Osteoblast (primary cell): ENCODE measurements around the gene SLC9A1. TPM values are rescaled to one million over a fixed set of nuclear protein-coding genes. Genes with fewer than 3 reads are reported as not detected.

Experiments used
- DNase-seq: peaks from one replicate; pipeline ENCODE4 v3.0.0; 2011; ENCODE audit warnings: low spot score, mixed read lengths; ENCODE audit not compliant: insufficient read length; ENCODE audit errors: missing footprints
- H2AFZ ChIP-seq: 2 replicates; pipeline ENCODE4 v1.6.0; 2011; ENCODE audit warnings: mild to moderate bottlenecking, low read length
- H3K27ac ChIP-seq: 2 replicates; pipeline ENCODE4 v1.5.1; 2011; ENCODE audit warnings: mild to moderate bottlenecking, low read depth, low read length, moderate library complexity
- H3K27me3 ChIP-seq: 2 replicates; pipeline ENCODE4 v1.6.0; 2012; ENCODE audit warnings: mild to moderate bottlenecking, control low read depth, inconsistent platforms, low read length, moderate library complexity; ENCODE audit not compliant: insufficient read depth
- H3K36me3 ChIP-seq: 2 replicates; pipeline ENCODE4 v1.5.1; 2011; ENCODE audit warnings: mild to moderate bottlenecking, low read length, control low read depth, moderate library complexity; ENCODE audit not compliant: insufficient read depth
- H3K4me1 ChIP-seq: 2 replicates; pipeline ENCODE4 v1.5.1; 2011; ENCODE audit warnings: mild to moderate bottlenecking, low read length, control low read depth, moderate library complexity; ENCODE audit not compliant: insufficient read depth
- H3K4me2 ChIP-seq: 2 replicates; pipeline ENCODE4 v1.6.0; 2011; ENCODE audit warnings: mild to moderate bottlenecking, low read length; ENCODE audit not compliant: insufficient read depth
- H3K4me3 ChIP-seq: fragments of 200-600 bp; sonication (generic); 3 replicates; pipeline ENCODE4 v1.5.1; 2012; ENCODE audit warnings: mild to moderate bottlenecking, low read length, inconsistent platforms; ENCODE audit not compliant: insufficient read depth
- H3K79me2 ChIP-seq: 2 replicates; pipeline ENCODE4 v1.6.0; 2012; ENCODE audit warnings: mild to moderate bottlenecking, low read length, control low read depth, inconsistent platforms; ENCODE audit not compliant: insufficient read depth
- H3K9me3 ChIP-seq: 2 replicates; pipeline ENCODE4 v1.5.1; 2011; ENCODE audit warnings: low read depth, low read length, control low read depth
- H4K20me1 ChIP-seq: 2 replicates; pipeline ENCODE4 v1.6.0; 2012; ENCODE audit warnings: mild to moderate bottlenecking, low read length, control low read depth; ENCODE audit not compliant: insufficient read depth
- CTCF ChIP-seq: IDR thresholded peaks from 2 replicates; pipeline ENCODE4 v1.5.1; 2011; ENCODE audit warnings: mild to moderate bottlenecking, low read depth, low read length, moderate library complexity; ENCODE audit errors: extremely low read depth
- total RNA-seq: library from RNA; depleted of rRNA; stranded (reverse); fragments of >200 nt; gene quantifications from 2 replicates; pipeline ENCODE4 v1.2.3, GENCODE V29; 2012

The SLC9A1 gene
- total RNA-seq, 1 donor: 7.6 TPM

GRCh38 chr1:27113861-27114260 is 41.1 kb downstream of the SLC9A1 start:
- Histone ChIP-seq H3K4me2 (no peak overlapping the region), H3K36me3 (no peaks in the 10 kb centered on the region), H3K9me3 (no peaks in the 10 kb centered on the region), H3K4me1 (peaks cover 44% of the 10 kb centered on the region), H3K4me3 (no peak overlapping the region), H3K27ac (no peak overlapping the region), H4K20me1 (peaks cover 6% of the 10 kb centered on the region), H2AFZ (no peak overlapping the region), H3K27me3 (no peaks in the 10 kb centered on the region), H3K79me2 (peaks cover 58% of the 10 kb centered on the region)
- no peak for DNase-seq
- no peak for TF ChIP-seq CTCF

- Histone ChIP-seq H3K27ac (peak overlapping the region; percentile 88), H3K4me2 (peak overlapping the region; percentile 52), H3K4me1 (peaks cover 25% of the 10 kb centered on the region), H3K79me2 (peaks cover 48% of the 10 kb centered on the region), H3K36me3 (no peaks in the 10 kb centered on the region), H3K4me3 (no peak overlapping the region), H3K27me3 (no peaks in the 10 kb centered on the region), H2AFZ (no peak overlapping the region), H3K9me3 (no peaks in the 10 kb centered on the region), H4K20me1 (peaks cover under 1% of the 10 kb centered on the region)
- DNase-seq: peak; percentile 99
- TF ChIP-seq CTCF: peak; percentile 38
Measured at GRCh38 chr1:27111626-27112573, 43.0 kb downstream of the SLC9A1 start.

- no peak overlapping the region for H3K4me3 ChIP-seq
- no peak overlapping the region for H3K4me2 ChIP-seq
- H4K20me1 ChIP-seq: no peaks in the 10 kb centered on the region
- H3K4me1 ChIP-seq: peaks cover 26% of the 10 kb centered on the region
- no peak overlapping the region for H2AFZ ChIP-seq
- H3K27me3 ChIP-seq: no peaks in the 10 kb centered on the region
- DNase-seq: peak; percentile 79
- H3K36me3 ChIP-seq: peaks cover 2% of the 10 kb centered on the region
- peak; percentile 42 for TF ChIP-seq CTCF
- peaks cover 23% of the 10 kb centered on the region for H3K79me2 ChIP-seq
- H3K9me3 ChIP-seq: no peaks in the 10 kb centered on the region
- no peak overlapping the region for H3K27ac ChIP-seq
Measured at GRCh38 chr1:27109103-27109822, 45.7 kb downstream of the SLC9A1 start.

GRCh38 chr1:27108588-27108987 is 46.3 kb downstream of the SLC9A1 start:
- Histone ChIP-seq H4K20me1 (no peaks in the 10 kb centered on the region), H3K79me2 (peaks cover 17% of the 10 kb centered on the region), H3K9me3 (no peaks in the 10 kb centered on the region), H3K27me3 (no peaks in the 10 kb centered on the region), H2AFZ (no peak overlapping the region), H3K36me3 (peaks cover 2% of the 10 kb centered on the region), H3K4me2 (no peak overlapping the region), H3K4me3 (no peak overlapping the region), H3K27ac (no peak overlapping the region), H3K4me1 (peaks cover 26% of the 10 kb centered on the region)
- TF ChIP-seq CTCF: no peak
- no peak for DNase-seq
